Panc1 (cell line): Measurements from ENCODE around the gene TAB2.

Source experiments
- CTCF ChIP-seq: fragments of 450-650 bp; IDR thresholded peaks from 2 replicates; pipeline ENCODE4 v1.5.1; 2017; ENCODE audit warnings: mild to moderate bottlenecking
- POLR2AphosphoS5 ChIP-seq: IDR thresholded peaks from 2 replicates; pipeline ENCODE4 v1.6.1; 2012; ENCODE audit warnings: mild to moderate bottlenecking, low read depth, low read length, moderate library complexity
- SIN3A ChIP-seq: IDR thresholded peaks from 2 replicates; pipeline ENCODE4 v1.6.1; 2012; ENCODE audit warnings: low read depth, mild to moderate bottlenecking, low read length, moderate library complexity, borderline replicate concordance; ENCODE audit not compliant: insufficient read depth
- TCF7L2 ChIP-seq: IDR thresholded peaks from 2 replicates; pipeline ENCODE4 v1.6.1; 2011; ENCODE audit warnings: mild to moderate bottlenecking, low read depth, low read length, inconsistent platforms
- TF ChIP-seq, protein P1 (sequence below), 2 experiments: IDR thresholded peaks; 2 replicates each; pipeline ENCODE4 v1.6.1; 2011 to 2012; ENCODE audit warnings: low read depth in 2 of 2, control low read depth in 1 of 2, low read length in 1 of 2, mild to moderate bottlenecking in 1 of 2, moderate library complexity in 1 of 2; ENCODE audit not compliant: insufficient read depth in 1 of 2

DNA sequence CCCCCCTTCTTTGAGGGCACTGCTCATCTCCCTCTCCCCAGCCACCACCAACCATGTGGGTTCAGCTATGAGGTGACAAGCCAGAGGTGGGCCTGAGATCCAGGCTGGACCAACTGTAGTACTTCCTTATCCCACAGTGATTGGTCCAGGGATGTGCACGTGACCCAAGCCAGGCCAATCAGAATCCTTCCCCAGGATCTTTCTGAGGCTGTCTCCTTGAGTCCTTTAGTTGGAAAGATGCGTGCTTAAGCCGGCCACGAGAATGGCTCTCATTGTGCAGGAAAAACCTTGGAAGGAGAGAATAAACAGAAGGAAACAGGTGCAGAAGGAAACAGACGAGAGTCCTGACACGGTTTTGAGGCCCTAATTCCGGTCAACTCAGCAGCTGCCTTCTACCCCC, 128.1 kb downstream of the TAB2 start:
- TF ChIP-seq CTCF (no peak), POLR2AphosphoS5 (no peak), TCF7L2 (no peak), SIN3A (no peak)
- TF ChIP-seq, protein P1, sequence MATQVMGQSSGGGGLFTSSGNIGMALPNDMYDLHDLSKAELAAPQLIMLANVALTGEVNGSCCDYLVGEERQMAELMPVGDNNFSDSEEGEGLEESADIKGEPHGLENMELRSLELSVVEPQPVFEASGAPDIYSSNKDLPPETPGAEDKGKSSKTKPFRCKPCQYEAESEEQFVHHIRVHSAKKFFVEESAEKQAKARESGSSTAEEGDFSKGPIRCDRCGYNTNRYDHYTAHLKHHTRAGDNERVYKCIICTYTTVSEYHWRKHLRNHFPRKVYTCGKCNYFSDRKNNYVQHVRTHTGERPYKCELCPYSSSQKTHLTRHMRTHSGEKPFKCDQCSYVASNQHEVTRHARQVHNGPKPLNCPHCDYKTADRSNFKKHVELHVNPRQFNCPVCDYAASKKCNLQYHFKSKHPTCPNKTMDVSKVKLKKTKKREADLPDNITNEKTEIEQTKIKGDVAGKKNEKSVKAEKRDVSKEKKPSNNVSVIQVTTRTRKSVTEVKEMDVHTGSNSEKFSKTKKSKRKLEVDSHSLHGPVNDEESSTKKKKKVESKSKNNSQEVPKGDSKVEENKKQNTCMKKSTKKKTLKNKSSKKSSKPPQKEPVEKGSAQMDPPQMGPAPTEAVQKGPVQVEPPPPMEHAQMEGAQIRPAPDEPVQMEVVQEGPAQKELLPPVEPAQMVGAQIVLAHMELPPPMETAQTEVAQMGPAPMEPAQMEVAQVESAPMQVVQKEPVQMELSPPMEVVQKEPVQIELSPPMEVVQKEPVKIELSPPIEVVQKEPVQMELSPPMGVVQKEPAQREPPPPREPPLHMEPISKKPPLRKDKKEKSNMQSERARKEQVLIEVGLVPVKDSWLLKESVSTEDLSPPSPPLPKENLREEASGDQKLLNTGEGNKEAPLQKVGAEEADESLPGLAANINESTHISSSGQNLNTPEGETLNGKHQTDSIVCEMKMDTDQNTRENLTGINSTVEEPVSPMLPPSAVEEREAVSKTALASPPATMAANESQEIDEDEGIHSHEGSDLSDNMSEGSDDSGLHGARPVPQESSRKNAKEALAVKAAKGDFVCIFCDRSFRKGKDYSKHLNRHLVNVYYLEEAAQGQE (IDR thresholded peaks at IDR 0.05; ENCODE audit: insufficient read depth in 1 of 2, low read depth in 2 of 2, low read length in 1 of 2), result no peak
